ENCODE data around the gene ERI3. TPM values are rescaled to one million over a fixed set of nuclear protein-coding genes. Genes with fewer than 3 reads are reported as not detected.

ERI3 gene
- total RNA-seq, 1 donor, result 50.0 TPM

DNA sequence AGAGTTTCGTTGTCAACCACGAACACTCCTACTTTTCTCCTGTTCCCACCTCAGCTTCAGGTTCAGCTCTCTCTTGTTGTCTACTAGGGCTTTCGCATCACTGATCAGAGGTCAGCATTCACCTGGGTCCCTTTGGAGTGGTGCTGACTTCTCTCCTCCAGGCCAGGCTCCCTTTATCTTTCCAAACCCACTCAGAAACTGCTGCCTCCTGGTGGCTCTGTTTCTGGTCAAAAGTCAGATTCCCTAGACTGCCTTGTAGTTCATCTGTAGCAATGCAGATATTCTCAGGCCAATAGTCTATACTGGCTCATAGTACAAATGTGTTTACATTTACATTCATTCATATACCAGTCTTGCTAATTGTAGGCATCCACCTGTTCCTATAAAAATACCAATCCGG, 6.4 kb upstream of the ERI3 start:
- TF ChIP-seq, protein P1, sequence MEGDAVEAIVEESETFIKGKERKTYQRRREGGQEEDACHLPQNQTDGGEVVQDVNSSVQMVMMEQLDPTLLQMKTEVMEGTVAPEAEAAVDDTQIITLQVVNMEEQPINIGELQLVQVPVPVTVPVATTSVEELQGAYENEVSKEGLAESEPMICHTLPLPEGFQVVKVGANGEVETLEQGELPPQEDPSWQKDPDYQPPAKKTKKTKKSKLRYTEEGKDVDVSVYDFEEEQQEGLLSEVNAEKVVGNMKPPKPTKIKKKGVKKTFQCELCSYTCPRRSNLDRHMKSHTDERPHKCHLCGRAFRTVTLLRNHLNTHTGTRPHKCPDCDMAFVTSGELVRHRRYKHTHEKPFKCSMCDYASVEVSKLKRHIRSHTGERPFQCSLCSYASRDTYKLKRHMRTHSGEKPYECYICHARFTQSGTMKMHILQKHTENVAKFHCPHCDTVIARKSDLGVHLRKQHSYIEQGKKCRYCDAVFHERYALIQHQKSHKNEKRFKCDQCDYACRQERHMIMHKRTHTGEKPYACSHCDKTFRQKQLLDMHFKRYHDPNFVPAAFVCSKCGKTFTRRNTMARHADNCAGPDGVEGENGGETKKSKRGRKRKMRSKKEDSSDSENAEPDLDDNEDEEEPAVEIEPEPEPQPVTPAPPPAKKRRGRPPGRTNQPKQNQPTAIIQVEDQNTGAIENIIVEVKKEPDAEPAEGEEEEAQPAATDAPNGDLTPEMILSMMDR (IDR thresholded peaks at IDR 0.05; ENCODE audit: insufficient read depth, low read length), result peak; percentile 6

DNA sequence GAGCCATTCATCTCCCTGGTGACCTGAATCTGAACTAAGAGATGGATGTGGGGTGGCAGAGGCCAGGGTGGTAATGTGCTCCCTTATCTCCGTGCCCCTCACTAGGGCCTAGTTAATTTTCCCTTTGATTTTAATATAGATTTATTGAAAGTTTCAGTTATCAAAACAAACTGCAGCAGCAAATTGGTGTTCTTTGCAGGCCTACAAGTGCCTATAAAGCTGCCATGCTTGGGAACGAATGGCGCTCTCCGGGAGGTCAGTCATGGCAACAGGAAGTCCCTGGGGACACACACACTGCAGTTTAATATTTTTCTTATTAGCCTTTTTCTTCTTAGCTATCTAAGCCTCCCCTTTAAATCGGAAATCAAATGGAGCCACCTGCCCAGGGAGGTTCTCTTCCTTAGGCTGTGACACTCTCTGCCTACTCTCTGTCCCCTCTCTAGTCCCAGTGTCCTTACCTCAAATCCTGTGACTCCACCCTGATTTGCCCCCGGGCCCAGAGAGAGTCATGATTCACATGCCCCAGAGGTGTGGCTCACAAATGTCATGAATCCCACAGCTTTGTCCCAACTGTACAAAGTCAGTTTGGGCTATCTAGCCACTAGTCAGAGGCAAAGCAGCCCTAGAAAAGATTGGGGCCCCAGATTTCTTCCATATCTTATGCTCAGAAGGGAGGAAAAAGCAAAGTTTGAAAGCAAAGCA, 4.3 kb upstream of the ERI3 start:
- no peak overlapping the region for H3K4me3 ChIP-seq (ENCODE audit: low read depth, low read length)
- TF ChIP-seq, protein P1 (IDR thresholded peaks at IDR 0.05; ENCODE audit: insufficient read depth, low read length), result no peak
- DNase-seq (ENCODE audit: low read depth), result no peak

More for the DNA sequence above, 6.4 kb upstream of the ERI3 start:
- H3K4me3 ChIP-seq (ENCODE audit: low read depth, low read length), result no peak overlapping the region
- DNase-seq (ENCODE audit: low read depth), result no peak

DNA sequence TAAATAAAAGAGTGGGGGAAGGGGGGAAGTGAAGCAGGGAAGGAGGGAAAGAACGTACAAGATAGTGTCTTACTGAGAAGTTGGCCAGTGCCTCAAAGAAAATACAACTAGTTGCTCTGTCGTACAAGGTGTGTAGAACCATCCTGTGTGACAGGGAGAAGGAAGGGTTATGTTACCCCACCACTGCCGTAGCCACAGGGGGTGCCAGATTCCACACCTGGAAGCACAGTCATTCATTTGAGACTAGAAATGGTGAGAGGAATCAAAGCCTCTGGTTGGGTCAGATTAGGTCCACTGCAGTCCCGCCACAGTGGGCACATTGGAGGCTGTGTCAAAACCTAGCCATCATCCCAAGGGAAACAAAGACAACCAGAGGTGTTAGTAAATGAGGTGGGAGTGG, 2.7 kb upstream of the ERI3 start:
- TF ChIP-seq, protein P1 (IDR thresholded peaks at IDR 0.05; ENCODE audit: insufficient read depth, low read length), result no peak
- no peak overlapping the region for H3K4me3 ChIP-seq (ENCODE audit: low read depth, low read length)
- DNase-seq (ENCODE audit: low read depth), result no peak

DNA sequence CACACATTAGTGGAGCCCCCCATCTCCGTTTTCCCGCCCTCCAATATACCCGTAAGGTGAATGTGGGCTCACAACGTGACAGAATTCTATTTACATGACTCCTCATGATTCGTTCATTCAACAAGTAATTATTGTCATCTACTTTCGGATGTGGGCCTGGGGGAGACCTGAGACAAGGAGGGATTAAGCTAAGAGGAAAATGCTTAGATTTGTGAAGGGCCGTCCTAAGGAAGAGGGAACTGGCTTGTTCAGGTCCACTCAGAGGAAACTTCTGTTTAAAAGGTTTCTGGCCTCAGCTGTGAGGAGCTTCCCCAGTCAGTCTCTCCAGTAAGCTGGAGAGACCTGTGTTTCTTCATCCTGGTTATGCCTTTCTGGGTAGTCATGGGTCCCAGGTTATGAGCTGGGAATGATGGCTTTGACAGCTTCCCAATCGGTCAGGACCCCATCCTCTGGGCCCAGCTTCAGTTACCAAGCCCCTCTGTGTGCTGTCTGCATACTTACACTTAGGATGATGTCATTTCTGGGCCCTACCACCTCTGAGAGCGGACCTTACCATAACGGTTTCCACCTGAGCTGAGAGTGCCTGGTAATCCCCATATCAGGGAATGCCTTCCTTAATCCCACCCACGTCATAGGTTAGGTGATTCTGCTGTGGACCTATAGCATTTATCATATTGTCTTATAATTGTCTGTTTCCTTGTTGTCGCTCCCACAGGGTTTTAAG, 687 bp upstream of the ERI3 start:
- H3K4me3 ChIP-seq (ENCODE audit: low read depth, low read length), result peak overlapping the region; percentile 37
- no peak for DNase-seq (ENCODE audit: low read depth)
- TF ChIP-seq, protein P1 (IDR thresholded peaks at IDR 0.05; ENCODE audit: insufficient read depth, low read length), result no peak

DNA sequence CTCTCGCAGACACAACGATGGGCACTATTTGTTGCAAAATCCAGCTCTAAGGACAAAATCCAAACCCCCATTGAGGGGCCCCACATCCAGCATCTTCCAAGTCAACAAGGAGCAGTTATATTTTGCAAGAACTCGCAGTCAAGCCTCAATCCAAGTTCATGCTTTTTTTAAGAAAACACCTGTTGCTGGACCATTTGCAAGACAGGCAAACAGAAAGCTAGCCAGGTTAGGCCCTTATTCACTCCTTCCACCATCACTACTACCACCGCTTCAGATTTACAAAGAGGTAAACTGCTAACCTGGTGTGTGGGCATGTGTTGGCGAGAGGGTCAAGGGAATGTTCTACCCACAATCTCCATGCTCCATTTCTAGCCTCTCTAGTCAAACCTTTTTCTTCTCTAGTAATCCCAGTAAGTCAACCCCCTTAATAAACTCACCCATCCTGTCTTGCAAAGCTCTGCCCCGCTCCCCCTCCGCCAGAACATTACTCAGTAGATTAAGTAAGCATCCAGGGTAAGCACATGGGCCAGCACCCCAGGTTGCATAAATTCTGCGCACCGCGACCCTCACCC, 703 bp downstream of the ERI3 start:
- DNase-seq (ENCODE audit: low read depth), result peak; percentile 35

DNA sequence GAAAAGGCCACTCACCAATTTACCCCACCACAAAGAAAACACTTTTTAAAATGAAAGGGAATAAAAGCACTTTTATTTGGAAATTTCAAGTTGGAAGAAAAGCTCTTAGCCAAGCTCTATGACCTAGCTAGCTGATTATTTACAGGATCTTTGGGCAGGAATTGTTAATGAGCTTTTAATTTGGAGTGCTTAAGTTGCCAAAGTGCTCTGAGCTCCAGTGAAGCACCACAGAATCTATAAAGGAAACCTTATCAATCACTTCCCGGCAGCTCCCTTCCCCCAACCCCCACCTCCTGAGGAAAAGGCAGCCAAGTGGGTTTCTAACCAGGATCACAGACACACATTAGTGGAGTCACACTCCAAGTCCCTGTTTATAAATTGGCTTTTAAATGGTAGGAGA, 1.5 kb downstream of the ERI3 start:
- H3K4me3 ChIP-seq (ENCODE audit: low read depth, low read length), result peak overlapping the region; percentile 82
- DNase-seq (ENCODE audit: low read depth), result no peak
- TF ChIP-seq, protein P1 (IDR thresholded peaks at IDR 0.05; ENCODE audit: insufficient read depth, low read length), result no peak

More for the DNA sequence above, 703 bp downstream of the ERI3 start:
- TF ChIP-seq, protein P1 (IDR thresholded peaks at IDR 0.05; ENCODE audit: insufficient read depth, low read length), result no peak
- H3K4me3 ChIP-seq (ENCODE audit: low read depth, low read length), result peak overlapping the region; percentile 82
